GM23338 (cell line): Measurements from ENCODE around the gene ZBTB49. TPM values are rescaled to one million over a fixed set of nuclear protein-coding genes. Genes with fewer than 3 reads are reported as not detected.

Experiments
- ATAC-seq: fragments of 200-7000 bp; cut with Tn5 transposase; 3 replicates; pipeline ENCODE4 v1.9.1; 2020
- DNase-seq: peaks from one replicate; pipeline ENCODE4 v3.0.0-alpha.2; 2015; ENCODE audit warnings: low spot score
- H2AFZ ChIP-seq: fragments of 200-600 bp; sonication (generic); 2 replicates; pipeline ENCODE4 v1.8.0; 2016; ENCODE audit warnings: antibody characterized with exemption, mild to moderate bottlenecking, moderate library complexity
- H3F3A ChIP-seq: fragments of 200-600 bp; sonication (generic); replicated peaks from 2 replicates; pipeline ENCODE4 v1.8.0; 2017; ENCODE audit warnings: antibody characterized with exemption, mixed run types, low read depth
- H3K27ac ChIP-seq: fragments of 200-600 bp; sonication (generic); 2 replicates; pipeline ENCODE4 v1.6.1; 2016; ENCODE audit warnings: low read depth
- H3K27me3 ChIP-seq: fragments of 200-600 bp; sonication (generic); 2 replicates; pipeline ENCODE4 v1.8.0; 2016; ENCODE audit warnings: mild to moderate bottlenecking, mixed run types, moderate library complexity; ENCODE audit not compliant: insufficient read depth
- H3K36me3 ChIP-seq: fragments of 200-600 bp; sonication (generic); 2 replicates; pipeline ENCODE4 v1.8.0; 2016; ENCODE audit warnings: mild to moderate bottlenecking; ENCODE audit not compliant: insufficient read depth
- H3K4me1 ChIP-seq: fragments of 200-600 bp; sonication (generic); 2 replicates; pipeline ENCODE4 v1.8.0; 2016; ENCODE audit warnings: mild to moderate bottlenecking, moderate library complexity; ENCODE audit not compliant: insufficient read depth
- H3K4me2 ChIP-seq: fragments of 200-600 bp; sonication (generic); 2 replicates; pipeline ENCODE4 v1.7.1; 2017; ENCODE audit warnings: mixed run types
- H3K4me3 ChIP-seq: fragments of 200-600 bp; sonication (generic); 2 replicates; pipeline ENCODE4 v1.6.1; 2016; ENCODE audit warnings: mixed run types
- H3K79me2 ChIP-seq: fragments of 200-600 bp; sonication (generic); replicated peaks from 2 replicates; pipeline ENCODE4 v1.8.0; 2017; ENCODE audit warnings: mild to moderate bottlenecking; ENCODE audit not compliant: insufficient read depth
- H3K9me2 ChIP-seq: fragments of 200-600 bp; sonication (generic); 2 replicates; pipeline ENCODE4 v1.8.0; 2017; ENCODE audit not compliant: insufficient read depth
- H4K20me1 ChIP-seq: fragments of 200-600 bp; sonication (generic); replicated peaks from 2 replicates; pipeline ENCODE4 v1.8.0; 2017; ENCODE audit warnings: mild to moderate bottlenecking; ENCODE audit not compliant: insufficient read depth
- H3K27ac Mint-ChIP-seq: 2 replicates; pipeline ENCODE4 v1.8.0; 2020; ENCODE audit warnings: inconsistent platforms, mild to moderate bottlenecking, moderate library complexity, mixed read lengths
- H3K27me3 Mint-ChIP-seq: 3 replicates; pipeline ENCODE4 v1.8.0; 2022; ENCODE audit warnings: low read depth, mild to moderate bottlenecking, moderate library complexity, mixed read lengths, inconsistent platforms; ENCODE audit not compliant: insufficient read depth, poor library complexity
- H3K36me3 Mint-ChIP-seq: 3 replicates; pipeline ENCODE4 v1.8.0; 2021; ENCODE audit warnings: low read depth, mild to moderate bottlenecking, inconsistent platforms, moderate library complexity, mixed read lengths
- H3K4me1 Mint-ChIP-seq: 3 replicates; pipeline ENCODE4 v1.8.0; 2020; ENCODE audit warnings: mild to moderate bottlenecking, inconsistent platforms, mixed read lengths
- H3K4me3 Mint-ChIP-seq: 3 replicates; pipeline ENCODE4 v1.8.0; 2021; ENCODE audit warnings: moderate library complexity, mild to moderate bottlenecking, inconsistent platforms, mixed read lengths
- H3K9me3 Mint-ChIP-seq: 3 replicates; pipeline ENCODE4 v1.8.0; 2020; ENCODE audit warnings: moderate library complexity, mild to moderate bottlenecking, inconsistent platforms, mixed read lengths
- CREB1 ChIP-seq: fragments of 250-450 bp; sonication (Bioruptor Pico); IDR thresholded peaks from 2 replicates; pipeline ENCODE4 v1.5.0; 2020; ENCODE audit warnings: low read depth, mild to moderate bottlenecking, moderate library complexity
- EZH2phosphoT487 ChIP-seq: fragments of 200-600 bp; sonication (generic); IDR thresholded peaks from one replicate; pipeline ENCODE4 v1.8.1; 2018; ENCODE audit warnings: antibody characterized with exemption; ENCODE audit not compliant: unreplicated experiment
- JUNB ChIP-seq: IDR thresholded peaks from one replicate; pipeline ENCODE4 v1.6.1; 2016; ENCODE audit warnings: antibody characterized with exemption; ENCODE audit not compliant: unreplicated experiment
- polyA plus RNA-seq: library from polyadenylated mRNA; unstranded; fragments of >200 nt; fragmentation: Nextera tagmentation; extraction: Ambion mirVana; gene quantifications from 2 replicates; pipeline ENCODE4 v1.2.1, GENCODE V29; 2016
- total RNA-seq: library from RNA; depleted of rRNA; stranded (reverse); fragments of >200 nt; shearing (Covaris generic); gene quantifications from 2 replicates; pipeline ENCODE4 v1.2.3, GENCODE V29; 2014
- TF ChIP-seq, protein P1 (sequence below): IDR thresholded peaks from one replicate; pipeline ENCODE4 v1.6.1; 2018; ENCODE audit warnings: antibody characterized with exemption; ENCODE audit not compliant: unreplicated experiment
- TF ChIP-seq, protein P2 (sequence below): IDR thresholded peaks from 2 replicates; pipeline ENCODE4 v1.6.1; 2016; ENCODE audit warnings: antibody characterized with exemption
- TF ChIP-seq, protein P3 (sequence below), 2 experiments: fragments of 200-600 bp in 1 of 2; sonication (generic) in 1 of 2; conservative IDR thresholded peaks; 2 replicates each; pipeline versions ENCODE4 v1.5.1 to v1.6.1; 2016 to 2017; ENCODE audit warnings: antibody characterized with exemption in 2 of 2, low read depth in 2 of 2, mild to moderate bottlenecking in 2 of 2, moderate library complexity in 1 of 2

The ZBTB49 gene
- total and polyA plus RNA-seq, 2 experiments from 2014 or later = 4.1 to 6.0 TPM

DNA sequence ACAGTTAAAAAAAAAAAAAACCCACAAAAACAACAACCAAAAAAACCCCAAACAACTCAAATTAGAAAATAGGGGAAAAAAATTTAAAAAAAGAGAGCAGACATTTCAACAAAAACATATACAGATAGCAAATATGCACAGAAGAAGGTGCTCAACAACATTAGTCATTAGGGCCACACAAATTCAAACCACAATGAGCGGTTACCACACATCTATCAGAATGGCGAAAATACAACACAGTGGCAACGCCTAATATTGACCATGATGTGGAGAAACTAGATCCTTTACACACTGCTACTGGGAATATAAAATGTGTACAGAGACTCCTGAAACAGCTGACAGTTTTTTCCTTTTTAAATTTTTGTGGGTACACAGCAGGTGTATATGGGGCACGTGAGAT lies 19.5 kb upstream of the ZBTB49 start (continued):
- TF ChIP-seq, protein P1, sequence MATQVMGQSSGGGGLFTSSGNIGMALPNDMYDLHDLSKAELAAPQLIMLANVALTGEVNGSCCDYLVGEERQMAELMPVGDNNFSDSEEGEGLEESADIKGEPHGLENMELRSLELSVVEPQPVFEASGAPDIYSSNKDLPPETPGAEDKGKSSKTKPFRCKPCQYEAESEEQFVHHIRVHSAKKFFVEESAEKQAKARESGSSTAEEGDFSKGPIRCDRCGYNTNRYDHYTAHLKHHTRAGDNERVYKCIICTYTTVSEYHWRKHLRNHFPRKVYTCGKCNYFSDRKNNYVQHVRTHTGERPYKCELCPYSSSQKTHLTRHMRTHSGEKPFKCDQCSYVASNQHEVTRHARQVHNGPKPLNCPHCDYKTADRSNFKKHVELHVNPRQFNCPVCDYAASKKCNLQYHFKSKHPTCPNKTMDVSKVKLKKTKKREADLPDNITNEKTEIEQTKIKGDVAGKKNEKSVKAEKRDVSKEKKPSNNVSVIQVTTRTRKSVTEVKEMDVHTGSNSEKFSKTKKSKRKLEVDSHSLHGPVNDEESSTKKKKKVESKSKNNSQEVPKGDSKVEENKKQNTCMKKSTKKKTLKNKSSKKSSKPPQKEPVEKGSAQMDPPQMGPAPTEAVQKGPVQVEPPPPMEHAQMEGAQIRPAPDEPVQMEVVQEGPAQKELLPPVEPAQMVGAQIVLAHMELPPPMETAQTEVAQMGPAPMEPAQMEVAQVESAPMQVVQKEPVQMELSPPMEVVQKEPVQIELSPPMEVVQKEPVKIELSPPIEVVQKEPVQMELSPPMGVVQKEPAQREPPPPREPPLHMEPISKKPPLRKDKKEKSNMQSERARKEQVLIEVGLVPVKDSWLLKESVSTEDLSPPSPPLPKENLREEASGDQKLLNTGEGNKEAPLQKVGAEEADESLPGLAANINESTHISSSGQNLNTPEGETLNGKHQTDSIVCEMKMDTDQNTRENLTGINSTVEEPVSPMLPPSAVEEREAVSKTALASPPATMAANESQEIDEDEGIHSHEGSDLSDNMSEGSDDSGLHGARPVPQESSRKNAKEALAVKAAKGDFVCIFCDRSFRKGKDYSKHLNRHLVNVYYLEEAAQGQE = no peak
- TF ChIP-seq, protein P2, sequence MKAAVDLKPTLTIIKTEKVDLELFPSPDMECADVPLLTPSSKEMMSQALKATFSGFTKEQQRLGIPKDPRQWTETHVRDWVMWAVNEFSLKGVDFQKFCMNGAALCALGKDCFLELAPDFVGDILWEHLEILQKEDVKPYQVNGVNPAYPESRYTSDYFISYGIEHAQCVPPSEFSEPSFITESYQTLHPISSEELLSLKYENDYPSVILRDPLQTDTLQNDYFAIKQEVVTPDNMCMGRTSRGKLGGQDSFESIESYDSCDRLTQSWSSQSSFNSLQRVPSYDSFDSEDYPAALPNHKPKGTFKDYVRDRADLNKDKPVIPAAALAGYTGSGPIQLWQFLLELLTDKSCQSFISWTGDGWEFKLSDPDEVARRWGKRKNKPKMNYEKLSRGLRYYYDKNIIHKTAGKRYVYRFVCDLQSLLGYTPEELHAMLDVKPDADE = no peak
- TF ChIP-seq, protein P3, sequence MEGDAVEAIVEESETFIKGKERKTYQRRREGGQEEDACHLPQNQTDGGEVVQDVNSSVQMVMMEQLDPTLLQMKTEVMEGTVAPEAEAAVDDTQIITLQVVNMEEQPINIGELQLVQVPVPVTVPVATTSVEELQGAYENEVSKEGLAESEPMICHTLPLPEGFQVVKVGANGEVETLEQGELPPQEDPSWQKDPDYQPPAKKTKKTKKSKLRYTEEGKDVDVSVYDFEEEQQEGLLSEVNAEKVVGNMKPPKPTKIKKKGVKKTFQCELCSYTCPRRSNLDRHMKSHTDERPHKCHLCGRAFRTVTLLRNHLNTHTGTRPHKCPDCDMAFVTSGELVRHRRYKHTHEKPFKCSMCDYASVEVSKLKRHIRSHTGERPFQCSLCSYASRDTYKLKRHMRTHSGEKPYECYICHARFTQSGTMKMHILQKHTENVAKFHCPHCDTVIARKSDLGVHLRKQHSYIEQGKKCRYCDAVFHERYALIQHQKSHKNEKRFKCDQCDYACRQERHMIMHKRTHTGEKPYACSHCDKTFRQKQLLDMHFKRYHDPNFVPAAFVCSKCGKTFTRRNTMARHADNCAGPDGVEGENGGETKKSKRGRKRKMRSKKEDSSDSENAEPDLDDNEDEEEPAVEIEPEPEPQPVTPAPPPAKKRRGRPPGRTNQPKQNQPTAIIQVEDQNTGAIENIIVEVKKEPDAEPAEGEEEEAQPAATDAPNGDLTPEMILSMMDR (conservative IDR thresholded peaks at IDR 0.05; ENCODE audit: low read depth in 2 of 2) = no peak
- TF ChIP-seq CREB1 (CRISPR knock-in tag) (no peak), JUNB (no peak), EZH2phosphoT487 (no peak)

DNA sequence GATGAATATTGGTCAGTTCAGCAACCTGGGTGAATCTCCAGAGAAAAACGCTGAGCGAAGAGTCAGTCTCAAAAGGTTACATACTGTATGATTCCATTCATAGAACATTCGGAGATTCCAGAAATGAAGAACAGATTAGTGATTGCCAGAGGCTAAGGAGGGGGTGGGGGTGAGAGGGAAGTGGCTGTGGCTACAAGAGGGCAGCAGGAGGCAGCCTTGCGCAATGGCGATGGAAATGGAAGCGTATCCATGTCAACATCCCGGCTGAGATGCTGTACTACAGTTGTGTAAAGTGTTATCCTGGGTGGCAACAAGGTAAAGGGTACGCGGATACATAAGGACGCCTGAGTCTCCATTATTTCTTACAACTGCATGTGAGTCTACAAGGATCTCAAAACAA lies 18.1 kb upstream of the ZBTB49 start:
- ATAC-seq (peak; percentile 39; the same call in 1 of the 3 replicates), DNase-seq (peak; percentile 43)
- peaks cover 67% of the 10 kb centered on the region for H3K36me3 ChIP-seq

More for the DNA sequence above, 18.1 kb upstream of the ZBTB49 start:
- Histone ChIP-seq H3K27ac (no peak overlapping the region), H3K9me2 (no peaks in the 10 kb centered on the region), H3K4me3 (no peak overlapping the region), H3F3A (no peaks in the 10 kb centered on the region), H4K20me1 (peaks cover 12% of the 10 kb centered on the region; the same call in 1 of the 2 replicates), H2AFZ (no peak overlapping the region), H3K4me1 (no peaks in the 10 kb centered on the region), H3K4me2 (no peak overlapping the region), H3K27me3 (no peaks in the 10 kb centered on the region), H3K79me2 (0 out of 2 replicates have a peak, but pooled peaks cover 3% of the 10 kb centered on the region)
- H3K9me3 Mint-ChIP-seq = no peaks in the 10 kb centered on the region
- H3K27me3 Mint-ChIP-seq = peaks cover 1% of the 10 kb centered on the region
- H3K4me1 Mint-ChIP-seq = no peaks in the 10 kb centered on the region
- TF ChIP-seq JUNB (no peak), EZH2phosphoT487 (no peak)
- TF ChIP-seq, protein P3 (conservative IDR thresholded peaks at IDR 0.05; ENCODE audit: low read depth in 2 of 2) = peak; percentile 21 to 57; a peak in 3 of 4 replicates
- H3K4me3 Mint-ChIP-seq = no peak overlapping the region
- no peak overlapping the region for H3K27ac Mint-ChIP-seq
- H3K36me3 Mint-ChIP-seq = peaks cover 78% of the 10 kb centered on the region
